Measurements from ENCODE around the gene NOTCH2.
"Not testable (repeated sequence)": the region's sequence is repeated elsewhere in the genome, so short reads cannot be mapped to it uniquely, and the experiment has no call there.

DNA sequence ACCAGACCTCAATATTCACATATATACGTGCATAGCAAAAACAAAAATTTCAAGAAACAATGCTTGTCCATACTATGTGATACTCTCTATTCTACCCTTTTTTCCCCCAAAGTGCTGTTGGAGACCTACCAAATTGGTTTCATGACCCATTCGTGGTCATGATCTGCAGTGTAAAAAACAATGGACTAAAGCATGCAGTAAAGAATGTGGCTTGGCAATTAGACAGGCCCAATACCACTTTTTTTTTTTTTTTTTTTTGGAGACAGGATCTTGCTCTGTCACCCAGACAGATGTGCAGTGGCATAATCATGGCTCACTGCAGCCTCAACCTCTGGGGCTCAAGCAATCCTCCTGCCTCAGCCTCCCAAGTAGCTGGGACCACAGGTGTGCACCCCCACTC lies 21.3 kb downstream of the NOTCH2 start:
- TF ChIP-seq, protein P1, sequence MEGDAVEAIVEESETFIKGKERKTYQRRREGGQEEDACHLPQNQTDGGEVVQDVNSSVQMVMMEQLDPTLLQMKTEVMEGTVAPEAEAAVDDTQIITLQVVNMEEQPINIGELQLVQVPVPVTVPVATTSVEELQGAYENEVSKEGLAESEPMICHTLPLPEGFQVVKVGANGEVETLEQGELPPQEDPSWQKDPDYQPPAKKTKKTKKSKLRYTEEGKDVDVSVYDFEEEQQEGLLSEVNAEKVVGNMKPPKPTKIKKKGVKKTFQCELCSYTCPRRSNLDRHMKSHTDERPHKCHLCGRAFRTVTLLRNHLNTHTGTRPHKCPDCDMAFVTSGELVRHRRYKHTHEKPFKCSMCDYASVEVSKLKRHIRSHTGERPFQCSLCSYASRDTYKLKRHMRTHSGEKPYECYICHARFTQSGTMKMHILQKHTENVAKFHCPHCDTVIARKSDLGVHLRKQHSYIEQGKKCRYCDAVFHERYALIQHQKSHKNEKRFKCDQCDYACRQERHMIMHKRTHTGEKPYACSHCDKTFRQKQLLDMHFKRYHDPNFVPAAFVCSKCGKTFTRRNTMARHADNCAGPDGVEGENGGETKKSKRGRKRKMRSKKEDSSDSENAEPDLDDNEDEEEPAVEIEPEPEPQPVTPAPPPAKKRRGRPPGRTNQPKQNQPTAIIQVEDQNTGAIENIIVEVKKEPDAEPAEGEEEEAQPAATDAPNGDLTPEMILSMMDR (IDR thresholded peaks at IDR 0.05; ENCODE audit: low read depth, low read length, poor library complexity, severe bottlenecking) = not testable (repeated sequence)
- not testable (repeated sequence) for TF ChIP-seq EZH2phosphoT487 (IDR thresholded peaks at IDR 0.05; ENCODE audit: borderline replicate concordance, low read length)
